Vagina (tissue), 2 donors: Measurements from ENCODE around the gene SCAF4. TPM values are rescaled to one million over a fixed set of nuclear protein-coding genes. Genes with fewer than 3 reads are reported as not detected.

Experiments
- DNase-seq, 2 donors: peaks; one replicate each; pipeline ENCODE4 v3.0.0-alpha.2; 2017; ENCODE audit errors: extremely low spot score in 2 of 2
- H3K27ac ChIP-seq: fragments of 200-600 bp; sonication (generic); one replicate; pipeline ENCODE4 v1.5.1; 2019
- H3K27me3 ChIP-seq: fragments of 200-600 bp; sonication (generic); one replicate; pipeline ENCODE4 v1.5.1; 2019
- H3K36me3 ChIP-seq, 2 donors: fragments of 200-600 bp; sonication (generic); one replicate each; pipeline ENCODE4 v1.5.1; 2017 to 2019
- H3K4me1 ChIP-seq: fragments of 200-600 bp; sonication (generic); one replicate; pipeline ENCODE4 v1.5.1; 2019
- H3K4me3 ChIP-seq, 2 donors: fragments of 200-600 bp; sonication (generic); 1 replicate in 1 of 2; 2 replicates in 1 of 2; pipeline ENCODE4 v1.5.1; 2016 to 2019
- H3K9me3 ChIP-seq: fragments of 200-600 bp; sonication (generic); one replicate; pipeline ENCODE4 v1.5.1; 2019
- CTCF ChIP-seq, 3 experiments: fragments of 450-650 bp in 2 of 3; fragments of 200-600 bp in 1 of 3; sonication (generic) in 1 of 3; IDR thresholded peaks; one replicate each; pipeline ENCODE4 v1.5.1; 2017 to 2019; ENCODE audit warnings: antibody characterized with exemption in 3 of 3, mild to moderate bottlenecking in 2 of 3, moderate library complexity in 2 of 3
- POLR2A ChIP-seq, 2 donors: fragments of 450-650 bp; IDR thresholded peaks; one replicate each; pipeline ENCODE4 v1.6.1; 2017; ENCODE audit warnings: antibody characterized with exemption in 2 of 2, mild to moderate bottlenecking in 2 of 2, moderate library complexity in 2 of 2
- POLR2AphosphoS5 ChIP-seq, 2 donors: sonication (generic); formaldehyde crosslinking; IDR thresholded peaks; one replicate each; pipeline ENCODE4 v1.9.0; 2017; ENCODE audit warnings: antibody characterized with exemption in 2 of 2, mild to moderate bottlenecking in 2 of 2, low read depth in 1 of 2; ENCODE audit not compliant: insufficient read depth in 1 of 2
- intact Hi-C: fragments of 100-400 bp; cut with DNase I; formaldehyde crosslinking; loops from one replicate; pipeline ENCODE4 v1.15.1; 2023
- total RNA-seq: library from RNA; depleted of rRNA; stranded (reverse); fragments of >200 nt; gene quantifications from one replicate; pipeline ENCODE4 v1.2.3, GENCODE V29; 2016

Gene SCAF4
- total RNA-seq, 1 donor from 2014 or later, result 23.1 TPM

- Histone ChIP-seq H3K27me3 (no peaks in the 10 kb centered on the region), H3K27ac (no peak overlapping the region), H3K4me3 (no peak overlapping the region), H3K9me3 (no peaks in the 10 kb centered on the region), H3K36me3 (no peaks in the 10 kb centered on the region), H3K4me1 (no peaks in the 10 kb centered on the region)
- intact Hi-C loops, result no loop called here
- no peak for TF ChIP-seq POLR2A (IDR thresholded peaks at IDR 0.05)
- no peak for TF ChIP-seq CTCF (IDR thresholded peaks at IDR 0.05)
- DNase-seq, result no peak
Measured at GRCh38 chr21:31760931-31761330, 29.0 kb upstream of the SCAF4 start.

- Histone ChIP-seq H3K9me3 (no peaks in the 10 kb centered on the region), H3K4me1 (no peaks in the 10 kb centered on the region), H3K4me3 (no peak overlapping the region), H3K27me3 (no peaks in the 10 kb centered on the region), H3K27ac (no peak overlapping the region), H3K36me3 (no peaks in the 10 kb centered on the region)
- intact Hi-C loops, result no loop called here
- no peak for DNase-seq
- TF ChIP-seq POLR2A (IDR thresholded peaks at IDR 0.05), result no peak
- TF ChIP-seq CTCF (IDR thresholded peaks at IDR 0.05), result no peak
- no peak for TF ChIP-seq POLR2AphosphoS5 (IDR thresholded peaks at IDR 0.05; ENCODE audit: insufficient read depth in 1 of 2, low read depth in 1 of 2)
Measured at GRCh38 chr21:31756787-31757186, 24.9 kb upstream of the SCAF4 start.

GRCh38 chr21:31755027-31755426 lies 23.1 kb upstream of the SCAF4 start:
- Histone ChIP-seq H3K4me3 (no peak overlapping the region), H3K36me3 (no peaks in the 10 kb centered on the region), H3K27ac (no peak overlapping the region), H3K9me3 (no peaks in the 10 kb centered on the region), H3K27me3 (no peaks in the 10 kb centered on the region), H3K4me1 (no peaks in the 10 kb centered on the region)
- intact Hi-C loops, result no loop called here
- TF ChIP-seq POLR2A (IDR thresholded peaks at IDR 0.05), result no peak
- no peak for TF ChIP-seq POLR2AphosphoS5 (IDR thresholded peaks at IDR 0.05; ENCODE audit: insufficient read depth in 1 of 2, low read depth in 1 of 2)
- no peak for TF ChIP-seq CTCF (IDR thresholded peaks at IDR 0.05)
- no peak for DNase-seq

GRCh38 chr21:31754708-31754960 lies 22.7 kb upstream of the SCAF4 start:
- H3K9me3 ChIP-seq, result no peaks in the 10 kb centered on the region
- TF ChIP-seq POLR2A (IDR thresholded peaks at IDR 0.05) (no peak), CTCF (IDR thresholded peaks at IDR 0.05) (no peak), POLR2AphosphoS5 (IDR thresholded peaks at IDR 0.05; ENCODE audit: insufficient read depth in 1 of 2, low read depth in 1 of 2) (no peak)
- H3K4me3 ChIP-seq, result no peak overlapping the region
- H3K27me3 ChIP-seq, result no peaks in the 10 kb centered on the region
- H3K27ac ChIP-seq, result no peak overlapping the region
- H3K4me1 ChIP-seq, result no peaks in the 10 kb centered on the region
- DNase-seq, result no peak
- H3K36me3 ChIP-seq, result no peaks in the 10 kb centered on the region
- intact Hi-C loops, result no loop called here

GRCh38 chr21:31753949-31754707 lies 22.2 kb upstream of the SCAF4 start:
- intact Hi-C loops, result no loop called here

More at GRCh38 chr21:31753949-31754707, 22.2 kb upstream of the SCAF4 start:
- no peak for TF ChIP-seq POLR2AphosphoS5 (IDR thresholded peaks at IDR 0.05; ENCODE audit: insufficient read depth in 1 of 2, low read depth in 1 of 2)
- no peak for TF ChIP-seq CTCF (IDR thresholded peaks at IDR 0.05)
- no peak for TF ChIP-seq POLR2A (IDR thresholded peaks at IDR 0.05)
- Histone ChIP-seq H3K4me3 (no peak overlapping the region), H3K27ac (no peak overlapping the region), H3K27me3 (no peaks in the 10 kb centered on the region), H3K4me1 (no peaks in the 10 kb centered on the region), H3K36me3 (no peaks in the 10 kb centered on the region), H3K9me3 (no peaks in the 10 kb centered on the region)
- DNase-seq, result no peak
